ENCODE results near the gene IL12B.
"Not testable (repeated sequence)": the region's sequence is repeated elsewhere in the genome, so short reads cannot be mapped to it uniquely, and the experiment has no call there.

Gene IL12B

DNA sequence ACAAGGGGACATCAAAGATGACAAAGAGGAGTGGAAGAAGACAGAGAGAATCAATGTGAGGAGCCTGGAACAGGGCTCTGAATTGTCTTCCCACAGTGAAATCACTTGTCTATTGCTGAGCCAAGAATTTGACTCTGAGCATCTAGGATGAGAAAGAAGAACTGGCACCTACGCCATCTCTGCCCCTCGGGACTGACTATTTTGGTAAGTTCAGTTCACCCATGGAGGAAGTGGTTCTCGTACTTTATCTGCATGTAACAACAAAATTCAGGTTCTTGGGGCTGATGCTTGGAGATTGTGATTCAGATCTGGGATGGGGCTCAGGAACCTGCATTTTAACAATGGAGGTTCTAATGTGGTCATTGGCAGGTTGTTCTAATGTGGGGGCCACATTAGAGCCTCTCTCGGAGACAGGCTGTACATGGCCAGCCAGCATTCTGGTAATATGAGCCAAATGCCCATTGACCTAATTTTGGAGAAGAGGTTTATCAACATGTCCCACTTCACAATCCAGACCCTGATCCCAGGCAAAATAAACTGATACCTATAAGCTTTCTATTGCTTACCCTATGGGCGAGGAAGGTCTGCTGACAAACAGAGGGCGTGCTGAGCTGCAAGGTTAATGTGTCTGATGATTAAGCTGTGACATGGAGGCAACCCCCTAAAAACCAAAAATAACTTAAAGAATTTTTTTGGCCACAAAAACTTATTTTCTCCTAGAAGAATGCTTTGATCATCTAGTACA, 2.7 kb upstream of the IL12B start:
- no peak for DNase-seq

- DNase-seq: peak; percentile 30 to 69 (median 61)
Measured at GRCh38 chr5:159331093-159331973, 1.0 kb upstream of the IL12B start.

- DNase-seq: no peak
Measured at GRCh38 chr5:159324986-159325385, 5.3 kb downstream of the IL12B start.

DNA sequence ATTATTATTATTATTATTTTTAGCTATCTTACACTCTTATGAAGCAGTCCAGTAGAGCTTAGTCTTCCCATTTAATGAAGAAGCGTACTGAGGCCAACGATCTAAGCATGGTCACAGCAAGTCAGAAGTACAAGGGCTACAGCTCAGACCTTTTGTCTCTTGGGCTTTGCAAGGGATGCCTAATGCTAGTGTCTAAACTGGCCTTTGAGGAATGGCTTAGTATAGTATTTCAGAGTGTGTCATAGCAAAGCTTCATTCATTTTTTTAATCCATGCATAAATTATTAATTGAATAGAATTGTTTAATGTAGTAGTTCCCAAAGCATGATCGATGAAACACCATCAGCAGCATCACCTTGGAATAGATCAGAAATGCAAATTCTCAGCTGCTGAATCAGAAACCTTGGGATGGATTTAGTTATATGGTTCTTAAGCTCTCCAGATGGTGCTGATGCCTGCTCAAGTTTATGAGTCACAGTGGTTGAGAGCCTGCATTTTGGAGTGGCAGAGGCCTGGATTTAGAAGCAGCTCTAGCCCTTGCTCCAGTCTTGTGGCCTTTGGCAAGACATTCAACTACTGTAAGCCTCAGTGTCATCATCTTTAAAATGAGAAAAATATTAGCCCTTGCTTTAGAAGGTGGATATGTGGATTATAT, 6.1 kb downstream of the IL12B start:
- no peak for DNase-seq

GRCh38 chr5:159322180-159322579, 8.1 kb downstream of the IL12B start:
- DNase-seq: no peak

DNA sequence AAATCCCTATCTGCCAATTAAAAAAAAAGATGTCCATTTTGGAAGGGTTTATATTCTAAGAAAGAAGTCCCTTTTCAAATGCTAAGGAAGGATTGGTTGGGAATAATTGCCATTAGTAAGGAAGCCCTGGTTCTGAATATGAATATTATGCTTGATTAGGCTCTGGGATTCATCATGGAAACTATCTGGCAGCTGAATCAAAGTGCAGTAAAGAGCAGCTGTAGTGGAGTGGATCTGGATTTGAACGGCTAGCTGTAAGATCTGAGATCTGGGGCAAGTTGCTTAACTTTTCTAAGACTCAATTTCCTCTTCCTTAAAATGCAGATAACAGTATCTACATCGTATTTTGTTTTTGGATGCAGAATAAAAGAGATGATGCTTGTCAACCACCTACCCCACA, 10.5 kb downstream of the IL12B start:
- DNase-seq: no peak

DNA sequence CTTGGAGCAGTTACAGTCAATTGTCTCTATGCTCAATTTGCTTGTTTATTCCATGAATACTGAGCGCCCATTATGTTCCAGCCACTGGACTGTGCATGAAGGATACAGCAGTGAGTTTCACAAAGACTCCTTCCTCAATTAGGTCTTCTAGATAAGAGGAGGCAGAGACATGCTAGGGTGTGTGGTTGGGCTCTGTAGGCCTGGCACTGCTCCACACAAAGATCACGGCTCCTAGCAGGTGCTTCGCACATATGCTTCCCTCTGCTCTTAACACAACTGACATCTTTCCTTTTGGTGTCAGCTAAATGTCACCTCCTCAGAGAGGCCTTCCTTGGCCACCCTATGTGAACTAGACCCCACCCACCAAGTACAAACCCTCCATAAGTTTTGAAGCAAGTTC, 10.9 kb downstream of the IL12B start:
- no peak for DNase-seq

DNA sequence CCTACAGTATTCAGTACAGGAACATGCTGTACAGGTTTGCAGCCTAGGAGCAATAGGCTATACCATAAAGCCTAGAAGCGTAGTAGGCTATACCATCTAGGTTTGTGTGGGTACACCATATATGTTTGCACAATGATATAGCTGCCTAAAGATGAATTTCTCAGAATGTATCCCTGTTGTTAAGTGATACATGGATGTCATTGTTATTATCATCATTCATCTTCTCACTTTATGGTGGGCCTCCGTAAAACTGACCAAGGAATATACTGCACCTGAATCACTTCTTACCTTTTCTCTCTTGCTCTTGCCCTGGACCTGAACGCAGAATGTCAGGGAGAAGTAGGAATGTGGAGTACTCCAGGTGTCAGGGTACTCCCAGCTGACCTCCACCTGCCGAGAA, 11.8 kb downstream of the IL12B start:
- DNase-seq: no peak

DNA sequence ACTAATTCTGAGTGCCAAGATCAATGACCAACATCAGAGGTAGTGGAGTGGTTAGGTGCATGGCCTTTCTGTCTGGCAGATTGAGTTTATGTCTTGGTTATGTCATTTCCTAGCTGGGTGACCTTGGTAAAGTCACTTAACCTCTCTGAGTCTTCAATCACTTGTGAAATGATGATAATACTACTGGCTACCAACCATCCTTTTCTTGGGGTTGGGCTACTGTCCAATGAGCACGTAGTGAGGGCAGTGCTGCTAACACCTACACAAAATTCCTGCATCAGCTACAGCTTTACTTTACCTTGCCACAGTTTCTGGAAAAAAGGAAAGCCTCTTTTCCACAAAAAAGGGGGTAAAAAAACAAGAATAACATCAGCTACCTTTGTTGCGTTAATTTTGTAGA, 12.4 kb downstream of the IL12B start:
- no peak for DNase-seq

DNA sequence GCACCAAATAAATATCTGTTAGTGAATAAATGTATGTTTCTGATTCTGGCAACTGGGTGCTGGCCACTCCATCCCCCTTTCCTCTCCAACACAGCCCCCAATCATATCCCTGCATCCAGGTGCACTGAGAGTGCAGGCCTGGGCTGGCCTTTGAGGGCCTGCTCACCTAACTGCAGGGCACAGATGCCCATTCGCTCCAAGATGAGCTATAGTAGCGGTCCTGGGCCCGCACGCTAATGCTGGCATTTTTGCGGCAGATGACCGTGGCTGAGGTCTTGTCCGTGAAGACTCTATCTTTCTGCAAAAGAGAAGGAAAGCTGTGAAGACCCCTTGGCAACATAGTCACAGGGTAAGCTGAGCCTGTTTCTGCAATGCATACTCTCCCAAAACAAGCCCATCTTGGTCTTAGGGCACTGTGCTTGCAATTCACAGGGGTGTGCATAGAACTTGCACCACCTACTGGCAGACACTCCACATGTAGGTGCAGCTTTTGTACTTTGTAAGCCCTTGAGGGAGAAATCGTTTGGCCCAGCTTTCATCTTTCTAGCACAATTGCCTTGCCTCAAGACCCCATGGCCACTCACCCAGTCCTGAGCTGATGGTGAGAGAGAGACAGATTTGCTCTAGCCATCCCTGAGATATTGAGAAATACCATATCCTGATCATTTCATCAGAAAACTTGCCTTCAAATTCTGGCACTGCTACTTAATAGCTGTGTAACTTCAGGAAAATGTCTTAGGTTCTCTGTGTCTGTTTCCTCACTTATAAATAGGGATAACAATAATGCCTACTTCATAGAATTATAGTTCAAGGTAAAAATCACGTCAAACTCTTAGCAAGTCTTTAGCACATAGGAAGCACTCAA, 13.5 kb downstream of the IL12B start:
- DNase-seq: peak in 2 of 4 experiments; percentile 9 to 25

DNA sequence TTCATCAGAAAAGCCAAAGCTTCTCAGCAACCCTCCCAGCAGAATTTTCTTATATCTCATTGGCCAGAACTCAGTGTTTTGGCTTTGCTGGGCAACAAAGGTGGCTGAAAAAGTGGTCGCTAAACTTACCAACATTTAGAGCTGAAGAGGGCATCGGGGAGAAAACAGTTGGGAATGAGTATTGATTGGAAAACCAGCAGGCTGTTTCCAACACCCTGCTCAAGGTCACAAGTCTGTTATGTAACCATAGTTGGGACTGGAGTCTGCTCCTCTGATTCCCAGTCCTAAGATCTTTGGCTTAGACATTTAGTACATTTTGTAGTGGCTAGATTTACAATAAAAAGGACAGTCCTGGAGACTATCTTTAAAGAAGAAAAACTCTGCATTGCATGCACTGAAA, 17.1 kb downstream of the IL12B start:
- no peak for DNase-seq

GRCh38 chr5:159311063-159311462, 19.2 kb downstream of the IL12B start:
- DNase-seq: no peak

DNA sequence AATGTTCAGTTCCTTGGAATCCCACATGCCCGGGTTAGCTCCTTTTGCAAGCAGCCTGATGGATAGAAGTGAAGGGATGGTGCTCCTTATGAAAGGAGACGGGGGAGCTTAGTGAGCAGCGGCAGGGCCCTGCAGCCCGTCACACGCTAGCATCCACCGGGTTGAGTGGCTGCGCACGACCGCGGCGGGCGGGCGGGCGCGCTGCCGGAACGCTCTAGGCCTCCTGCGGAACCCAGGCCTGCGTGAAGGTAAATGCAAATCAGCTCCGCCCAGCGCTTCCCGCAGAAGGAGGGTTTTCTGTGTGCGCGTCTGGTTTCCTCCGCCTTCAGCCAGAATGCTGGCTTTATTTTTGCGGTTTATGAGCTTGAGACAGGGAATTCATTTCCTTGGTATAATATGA, 19.8 kb downstream of the IL12B start:
- peak in 3 of 4 experiments; percentile 0 to 39 (median 8) for DNase-seq

DNA sequence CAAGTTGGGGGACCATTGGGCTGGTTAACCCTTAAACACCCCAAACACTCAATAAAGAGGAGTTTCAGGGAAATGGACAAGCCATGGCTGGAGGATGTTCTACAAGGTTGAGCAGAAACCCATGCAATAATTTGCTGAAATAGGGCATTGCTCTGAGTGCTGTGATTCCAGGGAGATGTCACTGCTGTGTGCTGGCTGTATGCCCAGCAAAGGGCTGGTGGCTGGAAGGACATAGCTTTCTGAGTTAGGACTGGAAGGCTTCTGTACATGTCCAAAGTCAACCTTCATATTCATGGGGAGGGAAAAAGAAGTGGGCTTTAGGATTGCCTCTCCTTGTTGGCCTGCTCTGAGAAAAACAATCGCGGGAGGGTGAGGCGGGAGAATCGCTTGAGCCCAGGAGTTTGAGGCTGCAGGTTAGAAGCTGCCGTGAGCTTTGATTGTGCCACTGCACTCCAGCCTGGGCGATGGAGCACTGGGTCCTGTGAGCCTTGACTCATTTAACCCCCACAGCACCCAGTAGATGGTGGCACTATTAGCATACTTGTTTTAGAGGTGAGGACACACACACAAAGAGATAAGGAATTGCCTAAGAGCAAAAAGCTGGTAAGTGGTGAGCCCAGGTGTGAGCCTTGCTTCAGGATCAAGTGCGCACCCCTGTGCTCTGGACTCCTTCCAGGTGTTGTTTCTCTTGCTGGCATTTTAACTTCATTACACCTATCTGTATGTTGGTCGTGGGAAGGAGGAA, 20.4 kb downstream of the IL12B start:
- DNase-seq: no peak

GRCh38 chr5:159304961-159305595, 25.2 kb downstream of the IL12B start:
- DNase-seq: no peak

DNA sequence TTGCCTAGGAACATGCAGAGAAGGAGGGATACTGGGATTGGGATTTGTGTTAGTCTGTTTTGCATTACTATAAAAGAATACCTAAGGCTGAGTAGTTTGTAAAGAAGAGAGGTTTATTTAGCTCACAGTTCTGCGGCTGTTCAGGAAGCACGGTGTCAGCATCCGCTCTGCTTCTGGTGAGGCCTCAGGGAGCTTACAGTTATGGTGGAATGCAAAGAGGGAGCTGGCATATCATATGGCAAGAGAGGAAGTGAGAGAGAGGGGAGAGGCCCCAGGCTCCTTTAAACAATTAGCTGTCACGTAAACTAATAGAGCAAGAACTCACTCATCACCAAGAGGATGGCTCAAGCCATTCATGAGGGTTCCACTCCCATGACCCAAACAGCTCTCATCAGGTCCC, 27.0 kb downstream of the IL12B start:
- no peak for DNase-seq

- not testable (repeated sequence) for DNase-seq
Measured at GRCh38 chr5:159301929-159302860, 28.1 kb downstream of the IL12B start.

- DNase-seq: no peak
Measured at GRCh38 chr5:159301466-159301865, 28.8 kb downstream of the IL12B start.

DNA sequence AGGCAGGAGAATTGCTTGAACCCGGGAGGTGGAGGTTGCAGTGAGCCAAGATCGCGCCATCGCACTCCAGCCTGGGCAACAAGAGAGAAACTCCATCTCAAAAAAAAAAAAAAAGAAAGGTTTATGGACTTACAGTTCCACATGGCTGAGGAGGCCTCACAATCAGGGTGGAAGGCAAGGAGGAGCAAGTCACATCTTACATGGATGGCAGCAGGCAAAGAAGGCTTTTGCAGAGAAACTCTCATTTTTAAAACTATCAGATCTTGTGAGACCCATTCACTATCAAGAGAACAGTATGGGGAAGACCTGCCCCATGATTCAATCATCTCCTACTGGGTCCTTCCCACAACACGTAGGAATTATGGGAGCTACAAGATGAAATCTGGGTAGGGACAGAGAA, 33.0 kb downstream of the IL12B start:
- not testable (repeated sequence) for DNase-seq

DNA sequence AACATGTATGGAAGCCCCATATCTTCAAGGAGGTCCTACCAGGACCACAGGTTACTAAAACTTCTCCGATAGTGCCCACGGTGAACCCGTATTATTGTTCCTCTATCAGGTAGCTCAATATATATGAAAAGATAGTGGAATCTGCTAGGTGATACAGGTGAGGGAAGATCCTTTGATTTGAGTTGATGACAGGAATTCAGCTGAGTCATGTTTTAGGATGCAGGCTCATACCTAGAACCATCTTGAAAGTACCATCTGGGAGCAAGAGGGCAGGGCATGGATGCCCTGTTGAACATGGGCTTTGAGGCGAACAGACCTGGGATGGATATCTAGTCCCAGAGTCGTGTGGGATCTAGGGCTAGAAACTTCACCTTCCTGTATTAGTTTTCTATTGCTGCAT, 35.4 kb downstream of the IL12B start:
- DNase-seq: no peak
